Measurements from ENCODE around the gene ACAT1. TPM values are rescaled to one million over a fixed set of nuclear protein-coding genes. Genes with fewer than 3 reads are reported as not detected.

ACAT1 gene
- total RNA-seq (ENCODE audit: low replicate concordance), result 35.5 and 52.6 TPM in 2 replicates
- long read RNA-seq, transcript ACAT1-201 (12 exons, 1,761 nt), result major isoform, 300 of 315 reads
- long read RNA-seq, partial matches to known transcripts, result 10 of 315 reads
- long read RNA-seq, other reads (novel, unspliced or antisense), result 5 of 315 reads

DNA sequence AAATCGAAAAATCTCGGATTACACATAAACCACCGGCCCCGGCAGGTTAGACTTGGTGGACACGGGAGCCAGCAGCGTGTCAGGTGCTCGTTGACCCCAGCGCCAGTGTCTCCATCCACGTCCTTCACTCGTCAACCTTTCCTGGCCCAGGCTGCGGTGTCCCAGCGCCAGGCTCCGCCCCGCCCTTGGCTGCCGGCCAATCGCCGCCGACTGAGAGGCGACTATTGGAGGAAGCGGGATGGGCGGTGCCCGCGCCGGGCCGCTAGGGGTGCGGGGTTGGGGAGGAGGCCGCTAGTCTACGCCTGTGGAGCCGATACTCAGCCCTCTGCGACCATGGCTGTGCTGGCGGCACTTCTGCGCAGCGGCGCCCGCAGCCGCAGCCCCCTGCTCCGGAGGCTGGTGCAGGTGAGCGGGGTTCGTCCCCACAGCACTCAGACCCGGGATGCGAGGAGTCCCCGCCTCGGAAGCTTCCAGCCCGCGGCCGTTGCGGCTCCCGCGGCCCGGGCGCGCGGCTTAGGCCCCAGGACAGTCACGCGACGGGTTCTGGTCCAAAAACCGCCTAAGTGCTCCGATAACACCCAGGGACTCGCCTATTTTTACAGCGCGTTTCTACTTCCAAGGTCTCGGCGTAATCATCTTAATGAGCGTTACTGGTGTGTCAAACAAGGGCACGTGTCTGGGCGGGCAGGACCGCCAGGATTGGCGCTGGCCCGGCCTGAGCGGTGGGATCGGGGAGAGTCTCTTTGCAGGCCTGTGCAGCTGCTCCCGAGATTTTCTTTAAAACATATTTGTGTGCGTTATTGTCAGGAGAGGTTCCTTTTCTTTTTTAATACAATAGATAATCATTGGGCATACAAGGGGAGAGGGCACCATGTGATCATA is at the start of gene ACAT1:
Gene ACAT1, plus strand, starts transcription at position 294 of the 882 bp plus-strand sequence. Its CDS starts 40 bp downstream, at position 334.
- H3K4me1 Mint-ChIP-seq (ENCODE audit: unreplicated experiment), result peaks cover 21% of the 10 kb centered on the region
- peak; percentile 96 for DNase-seq (ENCODE audit: extremely low spot score, unreplicated experiment)
- H3K4me3 Mint-ChIP-seq, result peak within 1 kb of the TSS; percentile 98
- peaks cover 15% of the 10 kb centered on the region for H3K36me3 Mint-ChIP-seq
- H3K9me3 Mint-ChIP-seq, result no peaks in the 10 kb centered on the region
- TF ChIP-seq, protein P1, sequence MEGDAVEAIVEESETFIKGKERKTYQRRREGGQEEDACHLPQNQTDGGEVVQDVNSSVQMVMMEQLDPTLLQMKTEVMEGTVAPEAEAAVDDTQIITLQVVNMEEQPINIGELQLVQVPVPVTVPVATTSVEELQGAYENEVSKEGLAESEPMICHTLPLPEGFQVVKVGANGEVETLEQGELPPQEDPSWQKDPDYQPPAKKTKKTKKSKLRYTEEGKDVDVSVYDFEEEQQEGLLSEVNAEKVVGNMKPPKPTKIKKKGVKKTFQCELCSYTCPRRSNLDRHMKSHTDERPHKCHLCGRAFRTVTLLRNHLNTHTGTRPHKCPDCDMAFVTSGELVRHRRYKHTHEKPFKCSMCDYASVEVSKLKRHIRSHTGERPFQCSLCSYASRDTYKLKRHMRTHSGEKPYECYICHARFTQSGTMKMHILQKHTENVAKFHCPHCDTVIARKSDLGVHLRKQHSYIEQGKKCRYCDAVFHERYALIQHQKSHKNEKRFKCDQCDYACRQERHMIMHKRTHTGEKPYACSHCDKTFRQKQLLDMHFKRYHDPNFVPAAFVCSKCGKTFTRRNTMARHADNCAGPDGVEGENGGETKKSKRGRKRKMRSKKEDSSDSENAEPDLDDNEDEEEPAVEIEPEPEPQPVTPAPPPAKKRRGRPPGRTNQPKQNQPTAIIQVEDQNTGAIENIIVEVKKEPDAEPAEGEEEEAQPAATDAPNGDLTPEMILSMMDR (conservative IDR thresholded peaks at IDR 0.05), result peak; percentile 73
- H3K27ac Mint-ChIP-seq, result peak within 1 kb of the TSS; percentile 93
- no peaks in the 10 kb centered on the region for H3K27me3 Mint-ChIP-seq

DNA sequence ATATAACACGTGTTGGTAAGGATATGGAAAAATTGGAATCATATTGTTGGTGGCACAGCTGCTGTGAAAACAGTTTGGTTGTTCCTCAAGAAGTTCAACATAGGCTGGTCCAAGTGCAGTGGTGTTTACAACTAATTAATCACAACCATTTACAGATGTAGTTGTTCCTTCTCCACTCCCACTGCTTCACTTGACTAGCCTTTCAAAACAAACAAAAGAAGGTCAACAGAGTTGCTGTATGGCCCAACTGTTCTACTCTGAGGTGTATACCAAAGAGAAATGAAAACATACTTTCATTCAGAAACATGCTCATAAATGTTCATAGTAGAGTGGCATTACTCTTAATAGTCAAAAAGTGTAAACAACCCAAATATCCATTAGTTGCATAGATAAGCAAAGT is 36.6 kb upstream of the ACAT1 start:
- Mint-ChIP-seq H3K4me1 (ENCODE audit: unreplicated experiment) (no peaks in the 10 kb centered on the region), H3K36me3 (peaks cover 33% of the 10 kb centered on the region), H3K27me3 (no peaks in the 10 kb centered on the region), H3K9me3 (no peaks in the 10 kb centered on the region), H3K27ac (no peak overlapping the region), H3K4me3 (no peak overlapping the region)
- TF ChIP-seq, protein P1 (conservative IDR thresholded peaks at IDR 0.05), result no peak
- DNase-seq (ENCODE audit: extremely low spot score, unreplicated experiment), result no peak

DNA sequence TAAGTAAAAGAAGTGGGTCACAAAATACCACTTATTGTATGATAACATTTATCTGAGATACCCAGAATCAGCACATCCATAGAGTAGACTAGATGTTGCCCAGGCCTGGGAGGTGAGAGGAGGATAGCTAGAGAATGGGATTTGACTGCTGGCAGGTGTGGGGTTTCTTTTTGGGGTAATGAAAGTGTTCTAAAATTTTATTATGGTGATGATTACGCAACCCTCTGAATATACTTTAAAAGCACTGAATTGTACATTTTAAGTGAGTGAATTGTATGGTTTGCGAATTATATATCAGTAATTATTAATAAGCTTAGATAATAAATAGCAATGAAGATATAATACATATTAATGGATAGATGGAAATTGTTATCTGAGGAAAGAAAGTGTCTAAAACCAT is 35.7 kb upstream of the ACAT1 start:
- Mint-ChIP-seq H3K27ac (no peak overlapping the region), H3K4me1 (ENCODE audit: unreplicated experiment) (no peaks in the 10 kb centered on the region), H3K27me3 (no peaks in the 10 kb centered on the region), H3K4me3 (no peak overlapping the region), H3K36me3 (peaks cover 29% of the 10 kb centered on the region), H3K9me3 (no peaks in the 10 kb centered on the region)
- TF ChIP-seq, protein P1 (conservative IDR thresholded peaks at IDR 0.05), result no peak
- no peak for DNase-seq (ENCODE audit: extremely low spot score, unreplicated experiment)

DNA sequence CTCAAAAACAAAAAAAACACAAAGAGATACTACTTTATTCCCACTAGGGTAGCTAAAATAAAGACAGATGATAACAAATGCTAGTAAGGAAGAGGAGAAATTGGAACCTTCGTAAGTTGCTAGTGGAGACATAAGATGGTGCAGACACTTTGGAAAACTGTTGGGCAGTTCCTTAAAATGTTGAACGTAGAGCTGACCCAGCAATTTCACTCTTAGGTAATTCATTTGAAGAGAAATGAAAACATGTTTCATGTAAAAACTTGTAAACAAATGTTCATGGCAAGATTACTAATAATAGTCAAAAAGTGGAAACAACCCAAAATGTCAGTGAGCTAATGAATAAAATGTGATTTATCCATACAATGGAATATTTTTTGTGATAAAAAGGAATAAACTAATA is 29.2 kb upstream of the ACAT1 start:
- no peak overlapping the region for H3K4me3 Mint-ChIP-seq
- no peak overlapping the region for H3K27ac Mint-ChIP-seq
- H3K36me3 Mint-ChIP-seq, result peaks cover 16% of the 10 kb centered on the region
- DNase-seq (ENCODE audit: extremely low spot score, unreplicated experiment), result no peak
- no peaks in the 10 kb centered on the region for H3K9me3 Mint-ChIP-seq
- no peaks in the 10 kb centered on the region for H3K27me3 Mint-ChIP-seq
- TF ChIP-seq, protein P1 (conservative IDR thresholded peaks at IDR 0.05), result no peak
- H3K4me1 Mint-ChIP-seq (ENCODE audit: unreplicated experiment), result no peaks in the 10 kb centered on the region

DNA sequence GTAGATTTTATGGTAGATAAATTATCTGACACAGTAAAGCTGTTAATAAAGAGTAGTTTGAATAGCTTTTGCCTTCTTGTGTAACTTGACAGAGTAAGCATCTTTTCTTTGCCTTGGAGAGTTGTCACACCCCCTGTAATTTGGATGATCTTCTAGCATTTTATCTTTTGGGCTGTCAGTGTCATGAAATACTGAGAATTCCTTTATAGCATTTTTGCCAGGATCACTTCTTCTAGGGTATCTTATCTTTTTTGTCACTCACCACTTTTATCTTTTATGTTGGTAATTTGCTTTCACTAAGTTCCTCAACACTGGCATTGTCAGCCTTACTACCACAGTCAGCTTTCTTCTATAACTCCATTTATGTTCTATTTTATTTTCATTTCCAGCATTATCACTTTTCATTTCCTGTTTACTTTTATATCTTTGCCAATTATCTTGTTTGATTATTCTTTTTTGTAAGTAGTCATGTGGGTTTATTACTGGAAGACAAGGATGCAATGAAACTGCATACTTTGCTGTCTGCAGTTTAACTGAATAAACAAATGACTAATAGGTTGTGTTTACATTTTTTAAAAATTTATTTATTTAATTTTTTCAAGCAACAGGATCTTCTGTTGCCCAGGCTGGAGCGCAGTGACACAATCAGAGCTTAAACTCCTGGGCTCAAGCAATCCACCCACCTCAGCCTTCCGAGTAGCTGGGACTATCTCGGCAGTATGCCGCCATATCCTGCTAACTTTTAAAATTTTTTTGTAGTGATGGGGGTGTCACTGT is 28.1 kb upstream of the ACAT1 start:
- no peaks in the 10 kb centered on the region for H3K9me3 Mint-ChIP-seq
- TF ChIP-seq, protein P1 (conservative IDR thresholded peaks at IDR 0.05), result no peak
- no peak overlapping the region for H3K4me3 Mint-ChIP-seq
- no peak for DNase-seq (ENCODE audit: extremely low spot score, unreplicated experiment)
- H3K36me3 Mint-ChIP-seq, result peaks cover 21% of the 10 kb centered on the region
- H3K27me3 Mint-ChIP-seq, result no peaks in the 10 kb centered on the region
- H3K27ac Mint-ChIP-seq, result no peak overlapping the region
- no peaks in the 10 kb centered on the region for H3K4me1 Mint-ChIP-seq (ENCODE audit: unreplicated experiment)

All from type B pancreatic cell (in vitro differentiated cells).